Stimulated activated CD8-positive, alpha-beta memory T cell treated with anti-CD3 and anti-CD28 coated beads, Interleukin-12 subunit alpha, Interleukin-12 subunit beta, amount 100 ng/mL, for 1 hour (primary cell): Measurements from ENCODE around the gene SARNP.
"Not testable (repeated sequence)": the region's sequence is repeated elsewhere in the genome, so short reads cannot be mapped to it uniquely, and the experiment has no call there.

Experiments
- DNase-seq: peaks from one replicate; pipeline ENCODE4 v3.0.0-alpha.2; 2020; ENCODE audit warnings: low read depth

Gene SARNP

DNA sequence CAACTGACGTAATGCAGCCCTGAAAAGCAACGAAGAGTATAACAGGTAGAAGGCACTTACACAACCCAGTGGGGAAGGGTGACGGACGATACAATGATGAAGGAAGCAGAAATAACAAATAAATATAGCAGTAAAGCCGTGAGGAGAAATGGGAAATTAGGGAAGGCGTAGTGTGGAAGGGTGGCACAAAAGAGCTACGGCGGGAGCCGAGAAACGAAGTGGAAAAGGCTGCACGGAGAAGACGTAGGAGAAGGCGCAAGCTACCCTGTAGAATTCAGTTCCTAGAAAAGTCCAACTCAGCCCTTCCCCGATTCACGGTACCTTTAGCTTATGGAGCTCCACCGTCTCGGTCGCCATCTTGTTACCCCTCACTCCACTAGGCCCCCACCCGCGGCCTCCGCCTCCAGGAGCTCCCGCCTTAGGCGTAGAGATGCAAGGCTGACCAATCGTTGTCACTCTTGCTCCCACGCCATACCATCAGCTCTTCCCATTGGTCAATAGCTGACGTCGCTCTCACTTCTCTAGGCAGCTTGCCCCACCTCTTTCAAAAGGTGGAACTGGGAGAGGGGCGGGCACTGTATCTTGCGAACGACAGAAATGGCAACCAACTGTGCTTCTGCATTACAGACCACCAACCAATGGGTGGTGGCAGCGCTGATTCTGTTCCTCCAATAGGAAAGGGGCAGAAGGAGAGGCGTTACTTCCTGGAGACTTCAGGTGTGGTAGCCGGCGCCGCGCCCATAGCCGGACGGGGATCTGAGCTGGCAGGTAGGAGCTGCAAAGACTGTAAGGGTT is at the start of gene SARNP, which contains the start of gene ORMDL2:
Gene SARNP, minus strand, starts transcription at position 380 of the 795 bp plus-strand sequence. Its CDS starts 23 bp downstream, at position 357.
Gene ORMDL2, plus strand, starts transcription at position 697 of the 795 bp plus-strand sequence. CDS start 959 bp downstream, outside the sequence.
- DNase-seq, result peak; percentile 93

- DNase-seq, result not testable (repeated sequence)
Measured at GRCh38 chr12:55866454-55867004, 49.0 kb upstream of the SARNP start.

GRCh38 chr12:55865327-55865726 is 47.8 kb upstream of the SARNP start:
- DNase-seq, result no peak

GRCh38 chr12:55862931-55863330 is 45.4 kb upstream of the SARNP start:
- DNase-seq, result not testable (repeated sequence)

DNA sequence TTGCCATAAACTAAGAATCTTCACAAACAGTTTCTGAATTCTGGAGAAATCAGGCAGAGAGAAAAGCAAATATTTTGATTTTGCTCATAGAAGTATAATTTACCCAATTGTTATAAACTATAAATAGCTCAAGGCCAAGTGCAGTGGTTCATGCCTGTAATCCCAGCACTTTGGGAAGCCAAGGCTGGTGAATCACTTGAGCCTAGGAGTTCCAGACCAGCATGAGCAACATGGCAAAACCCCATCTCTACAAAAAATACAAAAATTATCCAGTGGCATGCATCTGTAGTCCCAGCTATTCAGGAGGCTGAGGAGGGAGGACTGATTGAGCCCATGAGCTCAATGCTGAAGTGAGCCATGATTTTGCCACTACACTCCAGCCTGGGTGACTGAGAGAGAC is 44.8 kb upstream of the SARNP start:
- DNase-seq, result no peak

- DNase-seq, result no peak
Measured at GRCh38 chr12:55861871-55862270, 44.3 kb upstream of the SARNP start.

- no peak for DNase-seq
Measured at GRCh38 chr12:55861396-55861795, 43.9 kb upstream of the SARNP start.

DNA sequence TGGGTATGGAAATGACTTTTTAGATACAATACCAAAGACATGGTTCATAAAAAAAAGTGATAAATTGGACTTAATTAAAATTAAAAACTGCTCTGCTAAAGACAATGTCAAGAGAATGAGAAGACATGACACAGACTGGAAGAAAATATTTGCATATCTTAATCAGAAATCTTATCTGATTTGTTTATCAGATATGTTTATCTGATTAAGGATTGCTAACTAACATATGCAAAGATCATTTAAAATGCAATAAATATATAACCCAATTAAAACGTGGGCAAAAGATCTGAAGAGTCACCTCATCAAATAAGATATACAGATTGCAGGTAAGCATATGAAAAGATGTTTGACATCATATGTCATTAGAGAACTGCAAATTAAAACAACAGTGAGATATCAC is 35.2 kb upstream of the SARNP start:
- DNase-seq, result no peak

DNA sequence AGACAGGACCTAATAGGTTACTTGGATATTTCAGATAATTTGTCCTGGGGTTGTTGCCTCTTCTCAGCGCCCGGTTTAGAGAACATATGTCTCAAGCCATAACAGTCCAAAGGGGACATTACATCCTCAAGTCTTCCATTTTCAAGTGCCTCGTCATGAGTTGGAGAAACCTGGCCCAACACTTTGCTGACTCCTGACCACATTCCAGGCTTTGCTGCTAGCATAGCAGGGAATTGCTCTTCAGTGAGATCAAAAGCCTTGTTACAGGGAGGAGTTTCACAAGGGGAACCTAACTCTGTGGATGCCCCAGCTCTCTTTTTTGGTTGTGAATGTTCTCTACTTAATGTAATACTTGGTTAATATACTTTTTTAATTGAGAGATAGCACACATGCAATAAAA is 33.4 kb upstream of the SARNP start:
- no peak for DNase-seq

DNA sequence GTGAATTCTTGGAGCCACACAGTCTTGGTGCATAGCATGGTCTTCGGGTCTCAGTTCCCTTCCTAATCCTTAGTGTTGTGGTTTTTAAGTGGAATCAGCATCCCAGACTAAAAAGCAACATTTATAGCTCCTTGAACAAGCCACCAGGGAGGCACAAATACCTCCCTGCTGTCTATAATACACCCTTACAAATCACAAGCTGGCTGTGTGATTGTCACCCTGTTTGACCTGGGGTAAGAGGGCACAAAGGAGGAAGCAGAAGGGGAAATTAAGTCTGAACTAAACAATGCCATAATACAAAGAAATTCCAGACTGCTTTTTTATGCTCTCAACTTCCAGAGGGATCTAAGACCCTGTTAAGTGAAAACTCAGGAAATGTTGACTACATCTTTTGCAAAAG is 32.9 kb upstream of the SARNP start:
- no peak for DNase-seq

- no peak for DNase-seq
Measured at GRCh38 chr12:55849616-55850343, 32.3 kb upstream of the SARNP start.

- no peak for DNase-seq
Measured at GRCh38 chr12:55847603-55848291, 30.2 kb upstream of the SARNP start.

DNA sequence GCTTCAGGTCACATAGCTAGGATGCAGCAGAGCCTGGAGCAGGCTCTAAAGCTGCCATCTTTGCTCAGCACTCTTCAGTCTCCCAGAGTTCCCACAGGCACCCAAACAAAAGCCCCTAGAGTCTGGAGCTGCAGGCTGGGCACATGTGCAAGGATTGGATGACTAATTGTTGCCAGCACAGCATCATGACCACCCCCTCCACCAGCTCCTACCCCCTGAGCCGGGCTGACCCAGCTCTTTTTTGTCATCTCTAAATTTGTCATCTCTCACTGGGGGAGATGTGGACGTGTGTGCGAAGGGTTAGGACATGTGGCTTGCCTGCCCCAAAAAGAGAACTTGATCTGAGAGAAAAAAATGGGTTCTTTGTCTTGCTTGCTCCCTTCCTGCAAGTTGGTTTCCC is 29.5 kb upstream of the SARNP start:
- DNase-seq, result no peak

GRCh38 chr12:55845785-55846496 is 28.4 kb upstream of the SARNP start:
- DNase-seq, result no peak

- no peak for DNase-seq
Measured at GRCh38 chr12:55845361-55845760, 27.8 kb upstream of the SARNP start.

GRCh38 chr12:55844961-55845360 is 27.4 kb upstream of the SARNP start:
- DNase-seq, result no peak

DNA sequence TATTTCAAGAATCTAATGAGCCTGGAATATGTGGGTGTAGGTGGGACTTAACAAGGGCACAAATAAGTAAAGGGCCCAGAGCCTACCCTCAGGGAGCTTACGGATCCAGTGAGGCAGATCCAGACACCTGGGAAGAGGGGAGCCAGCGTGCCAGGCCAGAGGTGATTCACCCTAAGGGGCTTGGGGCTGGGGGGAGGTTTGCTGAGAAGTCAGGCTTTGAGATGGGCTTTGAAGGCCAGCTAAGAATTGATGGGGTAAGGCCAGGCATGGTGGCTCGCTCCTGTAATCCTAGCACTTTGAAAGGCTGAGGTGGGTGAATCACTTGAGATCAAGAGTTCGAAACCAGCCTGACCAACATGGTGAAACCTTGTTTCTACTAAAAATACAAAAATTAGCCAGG is 25.9 kb upstream of the SARNP start:
- no peak for DNase-seq

DNA sequence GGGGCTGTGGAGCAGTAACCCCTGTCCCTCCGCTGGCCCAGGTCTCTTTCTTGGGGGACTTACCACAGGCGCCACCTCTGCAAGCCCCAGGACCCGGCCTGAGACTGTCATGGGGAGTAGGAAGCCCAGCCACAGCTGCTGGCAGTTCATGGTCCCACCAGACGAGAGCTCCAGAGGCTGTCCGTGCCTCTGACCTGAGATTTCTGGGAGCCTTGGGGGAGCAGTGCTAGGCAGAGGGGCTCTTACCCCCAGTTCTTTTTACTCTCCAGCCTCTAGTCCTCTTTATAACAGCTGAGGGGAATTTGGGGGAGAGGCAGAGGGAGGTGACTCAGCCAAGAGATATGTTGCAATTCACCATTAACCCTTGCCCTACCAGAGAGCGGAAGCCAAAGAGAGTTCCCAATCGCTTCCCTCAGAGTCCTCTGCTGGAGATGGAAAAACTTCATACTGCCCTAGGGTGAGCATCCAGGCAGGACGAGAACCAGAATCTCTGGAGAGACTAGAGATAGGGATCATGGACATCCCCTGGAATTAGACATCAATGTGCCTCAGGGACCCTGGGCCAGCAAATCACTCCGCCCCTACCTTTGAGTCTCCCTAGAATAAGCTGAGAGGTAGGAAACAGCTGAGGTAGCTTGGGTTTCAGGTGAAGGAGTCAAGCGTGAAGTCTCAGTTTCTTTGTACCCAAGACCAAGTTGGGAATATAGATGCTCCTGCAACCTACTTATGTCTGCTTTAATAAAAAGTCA is 25.3 kb upstream of the SARNP start, which contains the start of gene MMP19:
Gene MMP19, minus strand, starts transcription at position 256 of the 749 bp plus-strand sequence. Its CDS starts 106 bp downstream, at position 150.
- no peak for DNase-seq

- no peak for DNase-seq
Measured at GRCh38 chr12:55840581-55841351, 23.2 kb upstream of the SARNP start.
